HG03280 (cell line): ENCODE measurements around the gene TENT4A.

Experiments
- ATAC-seq: cut with Tn5 transposase; IDR thresholded peaks from one replicate; pipeline ENCODE4 v1.9.1; 2021; ENCODE audit warnings: mild to moderate bottlenecking, moderate library complexity; ENCODE audit not compliant: unreplicated experiment

TENT4A gene

GRCh38 chr5:6749026-6749716, 35.9 kb downstream of the TENT4A start:
- ATAC-seq, result no peak

DNA sequence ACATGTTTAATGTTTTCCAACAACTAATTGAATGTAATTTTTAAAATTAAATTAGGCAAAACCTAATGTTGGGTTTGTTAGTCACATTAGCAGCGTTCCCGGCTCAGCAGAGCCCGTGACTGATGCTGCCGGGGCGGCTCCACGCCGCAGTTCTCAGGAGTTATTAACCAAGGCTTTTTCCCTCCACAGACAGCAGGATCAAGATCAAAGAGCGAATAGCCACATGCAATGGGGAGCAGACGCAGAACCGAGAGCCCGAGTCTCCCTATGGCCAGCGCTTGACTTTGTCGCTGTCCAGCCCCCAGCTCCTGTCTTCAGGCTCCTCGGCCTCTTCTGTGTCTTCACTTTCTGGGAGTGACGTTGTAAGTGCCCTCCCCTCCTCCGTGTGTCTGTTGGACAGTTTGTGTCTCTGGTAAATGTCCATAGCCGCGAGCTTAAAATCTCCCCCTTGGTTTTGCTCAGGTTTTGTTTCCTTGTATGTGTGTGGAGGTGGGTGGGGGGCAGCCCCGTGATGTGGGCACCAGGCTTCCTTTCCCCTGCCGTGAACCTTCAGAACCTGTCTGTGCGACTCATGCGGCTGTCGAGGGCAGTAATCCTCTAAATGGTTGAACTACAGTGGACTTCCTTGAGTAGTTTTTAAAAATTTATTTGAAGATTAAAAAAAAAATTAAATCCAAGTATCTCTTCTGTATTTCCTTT, 37.1 kb downstream of the TENT4A start:
- no peak for ATAC-seq

GRCh38 chr5:6750951-6751685, 37.9 kb downstream of the TENT4A start:
- no peak for ATAC-seq

GRCh38 chr5:6752236-6752635, 39.0 kb downstream of the TENT4A start:
- no peak for ATAC-seq

GRCh38 chr5:6752782-6753181, 39.5 kb downstream of the TENT4A start:
- no peak for ATAC-seq

GRCh38 chr5:6753851-6754250, 40.6 kb downstream of the TENT4A start:
- no peak for ATAC-seq

DNA sequence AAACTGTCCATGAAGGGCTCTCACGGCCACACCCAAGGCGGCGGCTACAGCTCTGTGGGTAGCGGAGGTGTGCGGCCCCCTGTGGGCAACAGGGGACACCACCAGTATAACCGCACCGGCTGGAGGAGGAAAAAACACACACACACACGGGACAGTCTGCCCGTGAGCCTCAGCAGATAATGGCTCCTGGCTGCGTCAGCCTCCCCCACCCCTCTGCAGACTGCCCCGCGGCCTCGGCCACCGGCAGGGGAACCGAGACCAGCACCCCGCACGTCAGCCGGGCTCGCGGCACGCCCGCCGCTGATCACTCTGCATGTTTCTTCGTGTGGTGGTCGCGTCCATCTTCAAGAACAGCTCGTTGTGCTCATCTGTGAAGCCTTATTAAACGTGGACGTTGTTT, 41.5 kb downstream of the TENT4A start:
- no peak for ATAC-seq

DNA sequence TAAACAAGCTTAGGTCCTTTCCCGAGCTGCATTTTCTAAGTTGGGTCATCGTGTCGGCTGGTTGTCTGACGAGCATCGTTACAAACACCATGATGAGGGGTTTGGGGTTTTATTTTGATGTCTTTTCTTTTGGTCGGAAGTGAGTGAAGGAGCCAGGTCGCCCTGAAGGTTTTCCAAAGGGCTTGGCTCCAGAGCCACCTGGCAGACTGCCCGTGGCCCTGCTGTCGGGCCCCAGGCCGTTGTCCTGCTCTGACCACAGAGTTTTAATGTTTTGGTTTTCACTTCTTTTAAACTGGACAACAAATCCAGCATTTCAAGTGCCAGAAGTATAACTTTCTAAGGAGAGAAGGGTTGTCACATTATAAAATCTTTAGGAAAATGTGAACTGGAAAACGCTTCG, 42.3 kb downstream of the TENT4A start:
- ATAC-seq, result no peak

GRCh38 chr5:6755941-6756340, 42.7 kb downstream of the TENT4A start:
- no peak for ATAC-seq

DNA sequence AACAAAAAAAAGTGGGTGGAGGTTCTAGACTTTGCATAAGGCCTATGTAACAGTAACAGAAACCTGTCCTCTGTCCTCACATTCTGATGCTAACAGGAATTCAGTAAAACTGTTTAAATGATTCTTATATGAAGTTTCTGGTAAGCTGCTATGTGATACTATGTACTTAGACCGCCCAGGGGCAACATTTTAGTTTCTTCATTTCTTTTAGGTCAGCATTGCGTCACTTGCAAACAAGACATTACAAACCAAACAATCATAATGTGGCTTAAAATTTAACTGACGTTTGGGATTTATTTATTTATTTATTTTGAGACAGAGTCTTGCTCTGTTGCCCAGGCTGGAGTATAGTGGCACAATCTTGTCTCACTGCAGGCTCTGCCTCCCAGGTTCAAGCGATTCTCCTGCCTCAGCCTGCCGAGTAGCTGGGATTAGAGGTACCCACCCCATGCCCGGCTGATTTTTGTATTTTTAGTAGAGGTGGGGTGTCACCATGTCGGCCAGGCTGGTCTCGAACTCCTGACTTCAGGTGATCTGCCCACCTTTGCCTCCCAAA, 44.3 kb downstream of the TENT4A start:
- ATAC-seq, result no peak

DNA sequence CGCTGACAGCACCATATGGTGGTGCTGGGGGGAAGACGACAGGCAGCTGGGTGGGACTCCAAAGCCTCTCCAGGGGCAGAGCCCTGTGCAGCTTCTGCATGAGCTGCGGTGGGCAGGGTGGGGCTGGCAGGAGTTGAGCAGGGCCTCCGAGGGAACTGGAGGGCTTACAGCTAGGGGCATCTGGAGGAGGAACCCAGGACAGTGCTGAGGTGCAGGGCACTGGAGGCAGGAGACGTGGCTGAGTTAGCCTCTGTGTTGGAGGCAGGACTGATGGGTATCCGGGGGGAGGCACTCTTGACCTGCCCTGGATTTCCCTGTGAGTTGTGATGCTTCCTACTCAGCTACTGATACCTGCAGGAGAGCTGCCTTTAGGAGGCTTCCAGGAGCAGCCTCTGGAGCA, 45.0 kb downstream of the TENT4A start:
- no peak for ATAC-seq

DNA sequence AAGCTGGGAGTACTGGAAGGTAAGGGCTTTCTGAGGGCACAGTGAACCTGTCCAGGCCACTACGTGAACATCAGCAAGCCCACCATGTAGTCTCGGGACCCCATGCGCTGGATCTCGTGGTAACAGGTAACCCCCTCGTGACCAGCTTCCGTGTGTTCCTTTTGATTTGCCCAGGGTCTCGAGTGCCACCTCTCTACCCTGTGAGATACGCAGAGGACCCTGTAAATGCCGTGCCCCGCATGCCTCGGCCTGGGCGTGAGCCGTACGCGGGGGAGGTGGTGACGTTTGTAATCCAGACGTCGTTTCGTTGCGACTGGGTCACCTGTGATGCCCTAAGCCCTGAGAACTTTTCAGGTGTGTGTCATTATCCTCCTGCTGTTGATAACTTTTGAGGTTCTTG, 45.5 kb downstream of the TENT4A start:
- ATAC-seq, result no peak

DNA sequence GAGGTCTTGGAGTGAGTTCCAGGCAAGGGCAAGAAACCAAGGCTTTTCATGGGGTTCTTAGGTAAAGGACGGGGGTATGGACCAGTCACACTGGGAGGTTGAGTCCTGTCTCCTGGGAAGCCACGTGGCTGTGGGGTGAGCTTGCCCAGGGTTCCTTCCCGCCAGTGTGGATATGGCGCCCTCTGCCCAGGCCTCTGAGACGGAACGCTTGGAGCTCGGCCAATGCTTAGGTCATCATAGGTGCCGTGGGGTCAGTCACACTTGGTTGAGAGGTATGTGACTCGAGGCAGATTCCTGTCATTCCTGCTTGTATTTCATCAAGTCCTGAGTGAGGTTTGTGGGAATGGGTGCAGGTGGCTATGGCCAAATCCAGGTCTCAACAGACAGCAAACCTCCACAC, 46.2 kb downstream of the TENT4A start:
- no peak for ATAC-seq

DNA sequence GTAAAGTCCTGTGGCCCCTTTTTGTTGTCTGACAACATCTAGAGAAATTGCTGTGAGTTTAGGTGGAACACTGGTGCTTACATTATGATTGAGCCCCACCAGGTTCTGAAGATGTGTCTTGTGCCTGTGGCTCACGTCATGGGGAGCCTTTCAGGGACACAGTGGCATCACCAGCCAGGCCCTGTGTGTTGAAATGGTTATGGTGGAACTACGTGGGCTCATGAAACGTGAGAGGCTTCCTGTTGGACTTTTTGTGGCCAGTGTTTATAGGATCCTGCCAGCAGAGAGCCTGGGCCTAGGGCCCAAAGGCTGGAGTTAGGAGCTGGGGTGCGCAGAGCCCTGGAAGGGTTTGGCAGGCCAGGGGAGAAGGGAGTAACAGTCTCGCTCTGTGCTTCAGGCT, 46.8 kb downstream of the TENT4A start:
- no peak for ATAC-seq

DNA sequence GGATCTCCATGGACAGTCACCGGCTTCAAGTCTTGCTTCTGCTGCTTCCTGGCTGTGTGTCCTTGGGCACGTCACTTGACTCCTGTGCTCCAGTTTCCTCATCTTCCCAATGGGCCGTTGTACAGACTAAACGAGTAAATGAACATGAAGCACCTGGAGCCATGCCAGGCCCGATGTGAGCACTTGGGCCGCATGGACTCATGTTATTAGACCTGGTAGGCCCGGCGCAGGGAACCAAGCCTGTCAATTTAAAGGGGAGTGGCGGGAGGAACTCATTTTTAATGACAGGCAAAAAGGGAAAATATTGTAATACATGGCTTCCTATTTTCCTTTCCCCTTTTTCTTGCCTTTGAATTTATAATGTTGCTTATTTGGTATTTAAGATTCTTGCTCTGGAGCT, 47.5 kb downstream of the TENT4A start:
- ATAC-seq, result no peak

DNA sequence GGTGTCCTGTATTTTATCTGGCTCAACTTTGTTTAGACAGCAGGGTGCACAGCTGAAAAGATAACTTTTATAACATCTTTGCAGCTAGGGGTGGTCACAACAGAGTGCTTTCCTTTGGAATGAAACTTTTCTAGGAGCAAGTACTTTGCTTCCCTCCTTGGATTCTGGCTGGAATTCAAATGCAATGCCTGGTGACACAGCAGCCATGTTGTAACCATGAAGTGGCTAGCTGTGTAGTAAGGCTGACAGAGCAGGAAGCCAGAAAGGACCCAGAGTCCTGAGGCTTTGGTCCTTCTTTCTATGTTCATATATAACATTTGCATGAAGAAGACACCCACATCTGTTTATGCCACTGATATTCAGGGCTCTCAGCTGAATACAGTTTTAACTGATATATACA, 48.1 kb downstream of the TENT4A start:
- no peak for ATAC-seq

- ATAC-seq, result no peak
These were observed 48.9 kb downstream of the TENT4A start for GRCh38 chr5:6762116-6762515.

DNA sequence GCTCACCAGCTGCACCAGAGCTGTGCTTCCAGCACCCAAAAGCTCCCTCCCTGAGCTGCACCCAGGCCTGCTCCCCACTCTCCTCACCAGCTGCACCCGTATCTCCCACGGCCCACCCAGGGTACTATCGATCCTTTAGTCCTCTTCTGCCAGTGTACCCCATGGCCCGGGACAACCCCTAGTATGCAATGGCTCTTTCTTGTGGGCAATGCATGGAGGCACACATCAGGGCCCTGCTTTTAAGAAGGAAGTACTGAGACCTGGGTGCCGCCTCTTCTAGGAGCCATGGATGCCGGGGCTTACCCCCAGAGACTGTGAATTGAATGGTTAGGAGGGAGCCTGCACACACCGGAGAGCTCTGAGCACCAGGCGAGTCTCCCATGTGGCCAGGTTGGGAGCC, 49.5 kb downstream of the TENT4A start:
- no peak for ATAC-seq

DNA sequence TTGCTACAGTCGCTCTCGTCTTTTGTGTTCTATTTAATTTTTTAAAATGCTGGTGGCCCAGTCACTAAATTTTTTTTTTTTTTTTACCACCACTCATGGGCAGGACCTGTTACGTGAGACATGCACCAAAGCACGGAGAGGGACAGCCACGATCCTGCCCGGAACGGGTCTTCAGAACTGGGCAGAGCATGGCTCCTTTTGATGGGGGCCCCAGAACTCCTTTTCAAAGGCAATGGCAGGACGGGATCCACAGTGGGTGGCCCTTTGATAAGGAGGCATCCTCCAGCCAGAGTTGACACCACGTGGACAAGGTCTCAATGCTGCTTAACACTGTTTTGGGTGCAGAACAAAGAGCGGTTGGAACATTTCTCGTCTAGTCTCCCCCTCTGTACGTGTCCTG, 50.0 kb downstream of the TENT4A start:
- ATAC-seq, result no peak

DNA sequence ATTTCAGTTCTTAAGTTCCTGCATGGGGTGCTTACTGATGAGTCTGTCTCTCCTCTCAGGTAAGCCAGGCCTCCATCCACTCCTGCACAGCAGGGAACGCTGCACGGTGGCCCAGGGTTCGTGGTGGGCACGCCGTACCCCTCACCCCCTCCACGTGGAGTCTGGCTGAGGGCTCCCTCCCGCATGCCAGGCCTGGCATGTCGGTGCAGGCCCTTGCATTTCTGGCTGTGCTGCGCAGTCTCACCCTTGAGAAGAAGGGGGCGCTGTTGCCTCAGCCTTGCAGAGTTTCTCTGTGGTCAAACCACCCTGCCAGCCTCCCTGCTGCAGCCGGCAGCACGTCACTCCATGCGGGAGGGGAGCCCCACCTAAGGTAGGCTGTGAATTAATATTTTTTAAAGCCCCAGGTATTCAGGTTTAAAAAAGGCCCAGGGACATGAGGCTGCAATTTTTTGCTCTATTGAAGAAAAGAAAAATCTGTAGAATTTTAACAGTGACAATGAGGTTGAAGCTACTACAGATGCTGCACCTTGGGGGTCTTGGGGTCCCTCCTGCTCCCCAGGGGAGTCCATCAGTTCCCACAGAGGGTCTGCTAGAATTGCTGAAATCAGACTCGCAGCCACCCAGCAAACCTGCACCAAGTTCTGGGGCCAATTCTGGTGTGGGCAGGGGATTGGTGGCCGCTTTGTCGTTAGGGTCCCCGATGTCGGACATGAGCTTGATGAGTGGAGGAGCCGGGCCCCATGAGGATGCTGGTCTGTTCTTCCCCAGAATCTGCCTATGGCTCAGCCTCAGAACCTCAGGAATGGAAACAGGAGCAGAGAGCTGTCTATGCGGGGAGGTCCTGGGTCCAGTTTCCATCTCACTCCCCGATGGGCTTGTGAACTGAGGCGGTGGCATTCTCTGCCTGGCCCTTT, 52.6 kb downstream of the TENT4A start:
- ATAC-seq, result peak; percentile 80

- no peak for ATAC-seq
These were observed 53.4 kb downstream of the TENT4A start for GRCh38 chr5:6766604-6767093.
